Calu3 (cell line): ENCODE measurements around the gene CRIP2. TPM values are rescaled to one million over a fixed set of nuclear protein-coding genes. Genes with fewer than 3 reads are reported as not detected.

Experiments used
- BruUV-seq: library from RNA; stranded (reverse); fragments of 400-500 nt; replicated peaks from 2 replicates; lab custom pipeline; 2021; lab: Mats Ljungman, UMichigan
- CTCF ChIA-PET: fragments of 300-600 bp; sonication (Branson Sonifier 250); formaldehyde crosslinking; loops from one replicate; lab custom pipeline; 2022; ENCODE audit warnings: antibody characterized with exemption; lab: Charles Lee
- DNase-seq: peaks from one replicate; pipeline ENCODE4 v3.0.0; 2022
- H3K27ac Mint-ChIP-seq: one replicate; pipeline ENCODE4 v1.8.0; 2022; ENCODE audit warnings: mixed read lengths; ENCODE audit not compliant: unreplicated experiment
- H3K27me3 Mint-ChIP-seq: one replicate; pipeline ENCODE4 v1.8.0; 2022; ENCODE audit warnings: mixed read lengths; ENCODE audit not compliant: unreplicated experiment
- H3K36me3 Mint-ChIP-seq: one replicate; pipeline ENCODE4 v1.8.0; 2022; ENCODE audit warnings: mild to moderate bottlenecking, moderate library complexity, mixed read lengths; ENCODE audit not compliant: insufficient read depth, unreplicated experiment
- H3K4me1 Mint-ChIP-seq: one replicate; pipeline ENCODE4 v1.8.0; 2022; ENCODE audit warnings: mild to moderate bottlenecking, low read depth, mixed read lengths; ENCODE audit not compliant: unreplicated experiment
- H3K4me3 Mint-ChIP-seq: one replicate; pipeline ENCODE4 v1.8.0; 2022; ENCODE audit warnings: mild to moderate bottlenecking, low read depth, moderate library complexity, mixed read lengths; ENCODE audit not compliant: unreplicated experiment
- H3K9me3 Mint-ChIP-seq: one replicate; pipeline ENCODE4 v1.8.0; 2022; ENCODE audit warnings: low read depth, mixed read lengths; ENCODE audit not compliant: unreplicated experiment
- intact Hi-C: fragments of 100-400 bp; cut with micrococcal nuclease; formaldehyde crosslinking; loops from one replicate; pipeline ENCODE4 v1.10.0; 2022; ENCODE audit not compliant: unreplicated experiment
- total RNA-seq: library from RNA; stranded (reverse); gene quantifications from 2 replicates; pipeline ENCODE4 v1.2.3, GENCODE V29; 2022
- TF ChIP-seq, protein P1 (sequence below): fragments of 200-600 bp; IDR thresholded peaks from one replicate; pipeline ENCODE4 v1.8.0; 2022; ENCODE audit warnings: antibody characterized with exemption; ENCODE audit not compliant: unreplicated experiment

Gene CRIP2
- total RNA-seq, 1 experiment from 2014 or later: 70.1 TPM

DNA sequence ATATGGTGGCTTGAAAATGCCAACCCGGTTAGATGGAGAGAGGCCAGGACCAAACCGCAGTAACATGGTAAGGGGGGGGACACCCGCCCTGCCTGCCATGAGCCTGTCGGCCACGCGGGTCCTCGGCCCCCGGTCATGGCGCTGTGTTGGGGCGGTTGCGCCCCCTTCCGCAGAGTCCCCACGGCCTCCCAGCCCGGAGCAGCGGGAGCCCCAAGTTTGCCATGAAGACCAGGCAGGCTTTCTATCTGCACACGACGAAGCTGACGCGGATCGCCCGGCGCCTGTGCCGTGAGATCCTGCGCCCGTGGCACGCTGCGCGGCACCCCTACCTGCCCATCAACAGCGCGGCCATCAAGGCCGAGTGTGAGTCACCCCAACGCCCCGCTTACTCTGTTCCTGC is 10.1 kb upstream of the CRIP2 start:
- TF ChIP-seq, protein P1, sequence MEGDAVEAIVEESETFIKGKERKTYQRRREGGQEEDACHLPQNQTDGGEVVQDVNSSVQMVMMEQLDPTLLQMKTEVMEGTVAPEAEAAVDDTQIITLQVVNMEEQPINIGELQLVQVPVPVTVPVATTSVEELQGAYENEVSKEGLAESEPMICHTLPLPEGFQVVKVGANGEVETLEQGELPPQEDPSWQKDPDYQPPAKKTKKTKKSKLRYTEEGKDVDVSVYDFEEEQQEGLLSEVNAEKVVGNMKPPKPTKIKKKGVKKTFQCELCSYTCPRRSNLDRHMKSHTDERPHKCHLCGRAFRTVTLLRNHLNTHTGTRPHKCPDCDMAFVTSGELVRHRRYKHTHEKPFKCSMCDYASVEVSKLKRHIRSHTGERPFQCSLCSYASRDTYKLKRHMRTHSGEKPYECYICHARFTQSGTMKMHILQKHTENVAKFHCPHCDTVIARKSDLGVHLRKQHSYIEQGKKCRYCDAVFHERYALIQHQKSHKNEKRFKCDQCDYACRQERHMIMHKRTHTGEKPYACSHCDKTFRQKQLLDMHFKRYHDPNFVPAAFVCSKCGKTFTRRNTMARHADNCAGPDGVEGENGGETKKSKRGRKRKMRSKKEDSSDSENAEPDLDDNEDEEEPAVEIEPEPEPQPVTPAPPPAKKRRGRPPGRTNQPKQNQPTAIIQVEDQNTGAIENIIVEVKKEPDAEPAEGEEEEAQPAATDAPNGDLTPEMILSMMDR: no peak
- BruUV-seq: no TSS peak
- intact Hi-C loops: no loop called here
- H3K9me3 Mint-ChIP-seq: no peaks in the 10 kb centered on the region
- H3K27ac Mint-ChIP-seq: no peak overlapping the region
- no peaks in the 10 kb centered on the region for H3K4me1 Mint-ChIP-seq
- H3K27me3 Mint-ChIP-seq: no peaks in the 10 kb centered on the region
- H3K36me3 Mint-ChIP-seq: peaks cover 23% of the 10 kb centered on the region
- no peak overlapping the region for H3K4me3 Mint-ChIP-seq
- CTCF ChIA-PET: no interaction called here
- DNase-seq: no peak

DNA sequence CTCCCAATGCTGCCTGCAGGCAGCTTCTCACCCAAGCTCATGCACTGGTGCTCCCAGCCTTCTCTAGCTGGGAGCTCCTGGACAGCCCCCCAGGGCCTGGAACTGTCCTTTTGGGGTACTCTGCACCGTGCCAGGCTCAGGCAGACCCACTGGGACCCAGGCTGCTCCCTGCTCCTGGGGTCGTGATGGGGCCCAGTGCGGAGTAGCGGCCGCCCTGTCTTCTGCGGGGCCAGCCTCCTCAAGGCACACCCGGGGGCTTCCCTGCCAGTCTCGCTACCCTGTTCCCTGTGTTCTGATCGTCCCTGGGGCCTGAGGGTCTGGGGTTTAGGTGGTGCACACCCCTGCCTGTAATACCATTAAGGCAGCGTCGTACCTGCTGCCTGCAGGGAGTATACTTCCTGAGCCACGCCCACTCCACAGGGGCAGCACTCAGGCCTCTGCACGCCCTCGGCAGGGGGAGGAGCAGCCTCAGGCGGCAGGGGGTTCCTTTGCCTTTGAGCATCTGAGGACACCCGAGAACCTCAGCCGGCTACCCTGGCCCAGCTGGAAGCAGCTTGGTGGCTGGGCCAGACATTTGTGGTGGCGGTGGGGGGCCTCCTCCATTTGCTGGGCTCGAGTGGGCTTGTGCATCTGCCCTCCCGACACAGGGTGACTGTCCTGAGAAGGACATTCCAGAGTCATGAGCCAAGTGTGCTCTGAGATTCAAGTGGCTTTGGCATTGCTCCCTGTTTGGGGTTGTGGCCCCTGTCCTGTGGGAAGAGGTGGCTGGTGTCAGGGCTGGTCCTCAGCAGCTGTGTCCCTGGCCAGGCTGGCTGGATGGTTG is 9.2 kb upstream of the CRIP2 start:
- intact Hi-C loops: no loop called here
- DNase-seq: no peak
- no peaks in the 10 kb centered on the region for H3K27me3 Mint-ChIP-seq

DNA sequence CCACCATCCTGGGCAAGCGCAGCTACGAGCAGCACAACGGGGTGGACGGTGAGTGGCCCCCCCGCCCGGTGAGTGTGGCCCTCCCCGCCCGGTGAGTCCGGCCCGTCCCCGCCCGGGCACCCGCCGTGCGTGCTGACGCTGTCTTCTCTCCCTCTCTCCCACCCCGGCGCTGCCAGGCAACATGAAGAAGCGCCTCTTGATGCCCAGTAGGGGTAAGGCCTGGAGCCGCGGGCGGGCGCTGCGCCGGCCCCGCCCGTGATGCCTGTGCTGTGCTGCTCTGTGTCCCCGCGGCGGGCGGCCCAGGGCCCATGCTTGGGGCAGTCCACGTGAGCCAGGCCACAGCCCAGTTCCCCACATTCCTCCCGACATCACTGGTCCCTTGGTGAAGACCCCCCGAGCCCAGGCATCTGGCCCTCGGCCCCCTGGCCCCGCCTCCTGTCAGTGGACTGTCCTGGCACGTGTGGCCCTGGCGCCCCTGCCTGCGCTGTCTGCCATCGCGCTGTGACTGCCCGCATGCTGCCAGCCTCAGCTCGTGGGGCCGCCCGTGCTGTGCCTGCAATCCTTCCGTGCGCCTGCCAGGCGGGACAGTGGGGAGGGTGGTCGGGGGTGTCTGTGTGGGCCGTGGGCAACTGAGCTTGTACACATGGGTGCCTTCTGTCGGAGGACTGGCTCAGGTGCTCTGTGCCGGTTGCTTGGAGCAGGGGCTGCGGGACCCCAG is 7.9 kb upstream of the CRIP2 start:
- intact Hi-C loops: no loop called here
- TF ChIP-seq, protein P1: no peak
- Mint-ChIP-seq H3K27ac (no peak overlapping the region), H3K27me3 (no peaks in the 10 kb centered on the region), H3K4me3 (no peak overlapping the region), H3K36me3 (peaks cover 31% of the 10 kb centered on the region), H3K9me3 (no peaks in the 10 kb centered on the region), H3K4me1 (no peaks in the 10 kb centered on the region)
- CTCF ChIA-PET: interaction anchor here (0.5 kb wide), 1 partner anchor 64 kb away, joined by 3 read pairs; no protein-coding TSS in a partner anchor
- DNase-seq: no peak
- BruUV-seq: no TSS peak

More for the DNA sequence above, 9.2 kb upstream of the CRIP2 start:
- Mint-ChIP-seq H3K36me3 (peaks cover 32% of the 10 kb centered on the region), H3K4me1 (no peaks in the 10 kb centered on the region), H3K4me3 (no peak overlapping the region), H3K9me3 (no peaks in the 10 kb centered on the region), H3K27ac (no peak overlapping the region)
- TF ChIP-seq, protein P1: no peak
- BruUV-seq: no TSS peak
- CTCF ChIA-PET: no interaction called here

DNA sequence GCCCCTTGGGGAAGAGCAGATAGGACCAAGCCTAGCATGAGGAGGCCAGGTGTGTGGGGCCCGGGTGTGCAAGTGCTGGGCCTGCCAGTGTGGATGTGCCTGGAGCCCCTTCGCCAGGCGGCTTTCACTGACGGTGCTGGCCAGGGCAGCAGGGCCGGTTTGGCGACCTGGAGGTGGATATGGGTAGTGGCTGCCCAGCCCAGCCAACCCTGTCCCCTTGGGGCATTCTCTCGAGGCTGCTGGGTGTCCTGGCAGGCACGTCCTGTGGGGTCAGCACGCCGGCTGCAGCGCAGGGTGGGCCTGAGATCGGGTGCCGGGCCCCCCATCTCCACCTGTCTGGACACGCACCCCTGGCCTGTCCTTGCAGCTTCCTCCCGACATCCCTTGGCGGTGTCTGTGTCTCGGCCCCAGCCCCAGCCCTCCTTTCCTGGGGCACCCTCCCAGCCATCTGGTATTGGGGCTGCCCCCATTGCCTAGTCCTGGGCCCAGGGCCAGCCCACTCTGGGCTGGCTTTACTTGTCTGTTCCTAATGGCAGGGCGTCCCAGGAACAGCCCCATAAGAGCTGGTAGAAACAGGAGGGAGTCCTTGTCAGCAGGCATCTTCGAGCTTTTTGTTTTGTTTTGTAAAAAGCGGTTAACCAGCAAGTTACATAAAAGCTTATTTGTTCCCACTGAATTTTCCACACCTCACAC is 7.2 kb upstream of the CRIP2 start:
- Mint-ChIP-seq H3K9me3 (no peaks in the 10 kb centered on the region), H3K4me3 (no peak overlapping the region), H3K4me1 (peaks cover 2% of the 10 kb centered on the region), H3K27ac (no peak overlapping the region), H3K27me3 (no peaks in the 10 kb centered on the region), H3K36me3 (peaks cover 27% of the 10 kb centered on the region)
- no TSS peak for BruUV-seq
- TF ChIP-seq, protein P1: no peak
- intact Hi-C loops: no loop called here
- no peak for DNase-seq
- CTCF ChIA-PET: interaction anchor here (1.0 kb wide), 1 partner anchor 14 kb away, joined by 4 read pairs; no protein-coding TSS in a partner anchor
